MCF 10A (cell line): ENCODE data around the gene TCF3. TPM values are rescaled to one million over a fixed set of nuclear protein-coding genes. Genes with fewer than 3 reads are reported as not detected.

Source experiments
- BruUV-seq: library from RNA; stranded (reverse); fragments of 400-500 nt; replicated peaks from 2 replicates; lab custom pipeline; 2021; lab: Mats Ljungman, UMichigan
- CTCF ChIA-PET: fragments of 300-600 bp; sonication (Branson Sonifier 250); formaldehyde crosslinking; extraction: SDS; loops from one replicate; lab custom pipeline; 2021; ENCODE audit warnings: antibody characterized with exemption, inconsistent platforms; lab: Yijun Ruan, JAX
- POLR2A ChIA-PET: fragments of 300-600, 350-650 bp; sonication (Branson Sonifier 250); formaldehyde crosslinking; extraction: SDS; loops from one replicate; lab custom pipeline; 2020; ENCODE audit warnings: antibody characterized with exemption, inconsistent platforms; lab: Yijun Ruan, JAX
- DNase-seq: peaks from one replicate; pipeline ENCODE4 v3.0.0-alpha.2; 2018; ENCODE audit not compliant: unreplicated experiment
- H3K27ac Mint-ChIP-seq: one replicate; pipeline ENCODE4 v1.8.0; 2022; ENCODE audit warnings: mild to moderate bottlenecking, low read depth, mixed read lengths; ENCODE audit not compliant: unreplicated experiment
- H3K27me3 Mint-ChIP-seq: one replicate; pipeline ENCODE4 v1.8.0; 2022; ENCODE audit warnings: mixed read lengths; ENCODE audit not compliant: insufficient read depth, unreplicated experiment
- H3K36me3 Mint-ChIP-seq: one replicate; pipeline ENCODE4 v1.8.0; 2022; ENCODE audit warnings: mild to moderate bottlenecking, moderate library complexity, mixed read lengths; ENCODE audit not compliant: insufficient read depth, unreplicated experiment
- H3K4me1 Mint-ChIP-seq: one replicate; pipeline ENCODE4 v1.8.0; 2022; ENCODE audit warnings: mixed read lengths; ENCODE audit not compliant: insufficient read depth, unreplicated experiment
- H3K4me3 Mint-ChIP-seq: one replicate; pipeline ENCODE4 v1.8.0; 2022; ENCODE audit warnings: mild to moderate bottlenecking, moderate library complexity, mixed read lengths; ENCODE audit not compliant: unreplicated experiment
- H3K9me3 Mint-ChIP-seq: one replicate; pipeline ENCODE4 v1.8.0; 2022; ENCODE audit warnings: mixed read lengths; ENCODE audit not compliant: unreplicated experiment
- CTCF ChIP-seq: fragments of 200-600 bp; IDR thresholded peaks from one replicate; pipeline ENCODE4 v1.8.0; 2022; ENCODE audit warnings: antibody characterized with exemption, mild to moderate bottlenecking; ENCODE audit not compliant: unreplicated experiment
- intact Hi-C: fragments of 100-400 bp; cut with micrococcal nuclease; formaldehyde crosslinking; loops from 2 replicates; pipeline ENCODE4 v1.14.1; 2022
- total RNA-seq: library from RNA; stranded (reverse); gene quantifications from 2 replicates; pipeline ENCODE4 v1.2.3, GENCODE V29; 2022

TCF3 gene
- total RNA-seq, 1 experiment from 2014 or later: 100 TPM

GRCh38 chr19:1590641-1591397 lies 61.6 kb downstream of the TCF3 start:
- Mint-ChIP-seq H3K4me3 (peak overlapping the region; percentile 83), H3K9me3 (no peaks in the 10 kb centered on the region), H3K27me3 (no peaks in the 10 kb centered on the region), H3K27ac (peak overlapping the region; percentile 94), H3K36me3 (peaks cover 29% of the 10 kb centered on the region), H3K4me1 (peaks cover 19% of the 10 kb centered on the region)
- TF ChIP-seq CTCF: peak; percentile 16
- no TSS peak for BruUV-seq
- ChIA-PET CTCF (interaction anchor here (0.5 to 2.5 kb wide), 13 partner anchors 8 to 351 kb away, joined by 3 to 18 read pairs (median 3); no protein-coding TSS in a partner anchor), POLR2A (interaction anchor here (0.6 to 6.3 kb wide), 19 partner anchors 9 to 953 kb away, joined by 3 to 105 read pairs (median 3); partner anchors contain the start of genes REEP6, TCF3 and UQCR11)
- intact Hi-C loops: no loop called here
- DNase-seq: peak; percentile 45

- ChIA-PET CTCF (interaction anchor here (0.6 to 2.2 kb wide), 5 partner anchors 17 to 266 kb away, joined by 3 to 8 read pairs (median 3); partner anchors contain the start of gene UQCR11), POLR2A (interaction anchor here (0.9 to 4.3 kb wide), 7 partner anchors 9 to 85 kb away, joined by 3 to 22 read pairs (median 5); partner anchors contain the start of genes TCF3 and UQCR11)
- peaks cover 37% of the 10 kb centered on the region for H3K36me3 Mint-ChIP-seq
- intact Hi-C loops: no loop called here
- no TSS peak for BruUV-seq
- peak; percentile 20 for DNase-seq
- no peaks in the 10 kb centered on the region for H3K9me3 Mint-ChIP-seq
- H3K4me1 Mint-ChIP-seq: peaks cover 19% of the 10 kb centered on the region
- H3K4me3 Mint-ChIP-seq: no peak overlapping the region
- H3K27ac Mint-ChIP-seq: peak overlapping the region; percentile 40
- TF ChIP-seq CTCF: no peak
- no peaks in the 10 kb centered on the region for H3K27me3 Mint-ChIP-seq
Measured at GRCh38 chr19:1587872-1588271, 64.5 kb downstream of the TCF3 start.

DNA sequence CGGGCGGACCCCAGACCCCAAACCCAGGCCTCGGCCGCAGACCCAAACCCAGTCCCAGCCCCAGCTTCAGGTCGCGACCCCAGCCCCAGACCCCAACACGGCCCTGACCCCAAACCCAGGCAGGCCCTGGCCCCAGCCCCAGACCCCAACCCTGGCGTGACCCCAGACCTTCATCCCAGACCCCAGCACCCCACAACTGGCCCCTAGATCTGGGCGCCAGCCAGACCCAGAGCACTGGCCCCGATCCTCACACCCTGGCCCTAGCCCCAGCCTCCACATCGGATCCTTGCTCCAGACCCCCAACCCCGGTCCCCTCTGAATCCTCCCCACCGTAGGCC lies 67.2 kb downstream of the TCF3 start:
- TF ChIP-seq CTCF: no peak
- DNase-seq: no peak
- Mint-ChIP-seq H3K4me3 (no peak overlapping the region), H3K27ac (no peak overlapping the region), H3K36me3 (peaks cover 56% of the 10 kb centered on the region), H3K4me1 (peaks cover 12% of the 10 kb centered on the region), H3K27me3 (no peaks in the 10 kb centered on the region), H3K9me3 (no peaks in the 10 kb centered on the region)
- intact Hi-C loops: no loop called here
- no TSS peak for BruUV-seq
- CTCF ChIA-PET: no interaction called here
- POLR2A ChIA-PET: no interaction called here

DNA sequence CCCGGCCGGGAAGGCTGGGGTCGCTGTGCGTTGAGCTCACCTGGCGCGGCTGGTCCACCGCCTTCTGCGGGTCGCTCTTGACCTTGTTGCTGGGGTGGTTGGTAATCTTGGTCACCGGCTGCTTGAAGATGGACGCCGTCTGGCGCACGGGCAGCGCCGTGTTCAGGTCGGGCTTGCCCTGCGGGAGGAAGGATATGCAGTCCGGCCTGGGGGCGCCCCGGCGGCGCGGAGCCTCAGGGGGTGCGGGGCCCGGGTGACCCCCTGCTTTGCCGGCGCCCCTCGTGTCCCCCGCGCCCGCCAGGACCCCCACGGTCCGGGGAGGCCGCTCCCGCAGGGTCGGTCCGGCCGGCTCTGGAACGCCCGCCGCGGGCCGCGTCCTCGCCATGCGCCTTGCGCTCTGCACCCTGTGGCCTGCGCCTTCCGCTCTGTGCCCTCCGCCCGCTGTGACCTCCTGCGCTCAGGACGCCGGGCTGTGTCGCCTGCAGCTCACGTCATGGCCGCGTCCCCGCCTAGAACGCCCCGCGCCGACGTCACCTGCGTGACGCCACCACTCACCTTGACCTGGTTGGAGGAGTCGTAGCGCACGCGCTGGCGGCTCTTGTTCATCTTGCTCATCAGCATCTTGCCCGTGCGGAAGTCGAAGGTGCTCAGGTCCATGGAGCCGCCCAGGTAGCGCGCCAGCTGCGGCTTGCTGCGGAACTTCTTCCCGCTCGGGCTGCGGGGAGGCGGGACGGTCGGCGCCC lies 67.7 kb downstream of the TCF3 start:
- BruUV-seq: no TSS peak
- ChIA-PET POLR2A (no interaction called here), CTCF (interaction anchor here (0.7 kb wide), 1 partner anchor 88 kb away, joined by 3 read pairs; no protein-coding TSS in a partner anchor)
- no peak for TF ChIP-seq CTCF
- intact Hi-C loops: no loop called here
- Mint-ChIP-seq H3K9me3 (no peaks in the 10 kb centered on the region), H3K27ac (no peak overlapping the region), H3K4me1 (peaks cover 10% of the 10 kb centered on the region), H3K27me3 (no peaks in the 10 kb centered on the region), H3K36me3 (peaks cover 58% of the 10 kb centered on the region), H3K4me3 (no peak overlapping the region)
- no peak for DNase-seq
